ENCODE measurements around the gene TRAF3IP1. TPM values are rescaled to one million over a fixed set of nuclear protein-coding genes. Genes with fewer than 3 reads are reported as not detected.

The TRAF3IP1 gene
- total and polyA plus RNA-seq, 12 donors, result 5.5 to 18.5 (median 12.4) TPM

DNA sequence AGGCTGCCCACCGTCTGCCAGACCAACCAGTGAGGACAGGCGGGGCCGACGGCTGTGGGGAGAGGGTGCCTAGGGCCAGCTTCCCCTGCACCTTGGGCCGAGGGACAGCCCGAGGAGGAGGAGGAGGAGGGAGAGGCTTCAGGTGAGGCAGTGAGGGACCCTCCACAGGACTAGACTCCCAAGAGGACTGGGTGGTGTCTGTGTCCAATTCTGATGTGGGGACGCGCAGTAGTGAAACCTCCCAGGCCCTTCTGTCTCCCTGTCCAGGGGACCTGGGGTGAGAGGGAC, 86.6 kb downstream of the TRAF3IP1 start:
- DNase-seq, result no peak
- Histone ChIP-seq H3K4me3 (no peak overlapping the region), H3K36me3 (replicated peaks in 1 of 2) (no peaks in the 10 kb centered on the region), H3K4me1 (replicated peaks in 1 of 2) (no peaks in the 10 kb centered on the region), H3K27ac (no peak overlapping the region), H3K9me3 (replicated peaks in 1 of 3) (no peaks in the 10 kb centered on the region), H3K27me3 (no peaks in the 10 kb centered on the region)
- intact Hi-C loops (cut with DNase I), result no loop called here
- TF ChIP-seq POLR2A (IDR thresholded peaks at IDR 0.05), result no peak
- TF ChIP-seq, protein P1, sequence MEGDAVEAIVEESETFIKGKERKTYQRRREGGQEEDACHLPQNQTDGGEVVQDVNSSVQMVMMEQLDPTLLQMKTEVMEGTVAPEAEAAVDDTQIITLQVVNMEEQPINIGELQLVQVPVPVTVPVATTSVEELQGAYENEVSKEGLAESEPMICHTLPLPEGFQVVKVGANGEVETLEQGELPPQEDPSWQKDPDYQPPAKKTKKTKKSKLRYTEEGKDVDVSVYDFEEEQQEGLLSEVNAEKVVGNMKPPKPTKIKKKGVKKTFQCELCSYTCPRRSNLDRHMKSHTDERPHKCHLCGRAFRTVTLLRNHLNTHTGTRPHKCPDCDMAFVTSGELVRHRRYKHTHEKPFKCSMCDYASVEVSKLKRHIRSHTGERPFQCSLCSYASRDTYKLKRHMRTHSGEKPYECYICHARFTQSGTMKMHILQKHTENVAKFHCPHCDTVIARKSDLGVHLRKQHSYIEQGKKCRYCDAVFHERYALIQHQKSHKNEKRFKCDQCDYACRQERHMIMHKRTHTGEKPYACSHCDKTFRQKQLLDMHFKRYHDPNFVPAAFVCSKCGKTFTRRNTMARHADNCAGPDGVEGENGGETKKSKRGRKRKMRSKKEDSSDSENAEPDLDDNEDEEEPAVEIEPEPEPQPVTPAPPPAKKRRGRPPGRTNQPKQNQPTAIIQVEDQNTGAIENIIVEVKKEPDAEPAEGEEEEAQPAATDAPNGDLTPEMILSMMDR (IDR thresholded peaks at IDR 0.05), result no peak
- 76 to 88% (median 84%) methylated on average over 6 to 8 of the region's 8 CpGs for WGBS, 4 donors

DNA sequence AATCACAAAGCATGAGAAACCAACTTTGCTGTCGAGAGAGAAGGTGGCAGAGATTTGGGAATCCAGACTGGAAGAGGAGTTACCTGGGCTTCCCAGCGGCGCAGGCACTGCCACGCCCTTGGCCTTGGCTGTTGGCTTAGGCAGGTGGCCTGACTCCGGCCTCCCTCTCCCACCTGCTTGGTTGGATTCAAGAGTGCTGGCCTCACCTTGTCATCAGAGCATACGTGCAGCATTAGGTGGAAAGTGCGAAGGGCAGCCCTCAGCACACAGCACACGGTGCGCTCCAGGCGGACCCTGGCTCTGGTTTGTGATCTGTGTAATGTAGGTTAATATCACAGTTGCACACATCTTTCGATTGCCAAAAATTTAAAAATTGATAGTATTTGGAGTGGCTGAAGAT, 87.2 kb downstream of the TRAF3IP1 start:
- no peak overlapping the region for H3K4me3 ChIP-seq
- H3K27ac ChIP-seq, result no peak overlapping the region
- H3K36me3 ChIP-seq (replicated peaks in 1 of 2), result no peaks in the 10 kb centered on the region
- H3K4me1 ChIP-seq (replicated peaks in 1 of 2), result no peaks in the 10 kb centered on the region
- intact Hi-C loops (cut with DNase I), result no loop called here
- H3K27me3 ChIP-seq, result no peaks in the 10 kb centered on the region
- TF ChIP-seq, protein P1 (IDR thresholded peaks at IDR 0.05), result no peak
- TF ChIP-seq POLR2A (IDR thresholded peaks at IDR 0.05), result no peak
- DNase-seq, result no peak
- 87 to 97% (median 93%) methylated on average over 10 to 11 of the region's 11 CpGs for WGBS, 4 donors
- no peaks in the 10 kb centered on the region for H3K9me3 ChIP-seq (replicated peaks in 1 of 3)

DNA sequence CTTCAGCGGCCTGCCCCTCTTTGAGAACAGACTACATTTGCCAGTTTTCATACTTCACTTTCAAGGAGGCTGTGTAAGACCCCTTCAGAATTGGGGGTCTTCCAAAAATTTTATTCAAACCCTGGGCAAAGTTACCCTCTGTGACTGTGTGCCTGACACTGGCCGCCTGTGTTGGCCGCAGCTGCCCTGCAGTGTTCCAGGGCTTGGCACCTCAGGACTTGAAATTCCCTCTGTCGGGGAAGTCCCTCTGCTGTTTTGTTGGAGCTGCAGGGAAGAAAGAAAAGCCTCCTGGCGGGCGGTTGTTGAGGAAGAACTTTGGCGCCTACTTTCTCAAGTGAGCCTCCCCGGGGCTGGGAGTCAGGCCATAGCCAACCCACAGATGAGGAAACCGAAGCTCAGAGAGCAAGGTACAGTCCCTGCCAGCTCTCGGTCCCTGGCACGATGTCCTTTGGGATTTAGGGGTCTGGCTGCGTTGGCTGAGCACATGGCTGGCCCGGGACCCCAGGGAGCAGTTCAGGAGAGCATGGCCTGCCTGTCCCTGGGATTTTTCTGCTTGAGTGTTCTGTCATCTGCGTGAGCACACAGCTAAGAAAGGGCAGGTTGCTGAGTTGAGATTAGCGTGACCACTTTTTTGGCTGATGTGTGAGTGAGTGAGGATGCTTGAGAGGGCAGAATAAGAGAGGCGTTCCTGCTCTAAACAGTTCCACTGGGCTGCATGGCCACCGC, 88.5 kb downstream of the TRAF3IP1 start:
- H3K36me3 ChIP-seq (replicated peaks in 1 of 2), result no peaks in the 10 kb centered on the region
- H3K9me3 ChIP-seq (replicated peaks in 1 of 3), result no peaks in the 10 kb centered on the region
- intact Hi-C loops (cut with DNase I), result no loop called here
- H3K4me3 ChIP-seq, result no peak overlapping the region
- no peak for DNase-seq
- H3K4me1 ChIP-seq (replicated peaks in 1 of 2), result no peaks in the 10 kb centered on the region
- WGBS, 4 donors, result 84 to 91% (median 89%) methylated on average over 11 to 17 of the region's 17 CpGs
- H3K27ac ChIP-seq, result no peak overlapping the region
- no peaks in the 10 kb centered on the region for H3K27me3 ChIP-seq
- TF ChIP-seq POLR2A (IDR thresholded peaks at IDR 0.05), result no peak
- TF ChIP-seq, protein P1 (IDR thresholded peaks at IDR 0.05), result no peak

DNA sequence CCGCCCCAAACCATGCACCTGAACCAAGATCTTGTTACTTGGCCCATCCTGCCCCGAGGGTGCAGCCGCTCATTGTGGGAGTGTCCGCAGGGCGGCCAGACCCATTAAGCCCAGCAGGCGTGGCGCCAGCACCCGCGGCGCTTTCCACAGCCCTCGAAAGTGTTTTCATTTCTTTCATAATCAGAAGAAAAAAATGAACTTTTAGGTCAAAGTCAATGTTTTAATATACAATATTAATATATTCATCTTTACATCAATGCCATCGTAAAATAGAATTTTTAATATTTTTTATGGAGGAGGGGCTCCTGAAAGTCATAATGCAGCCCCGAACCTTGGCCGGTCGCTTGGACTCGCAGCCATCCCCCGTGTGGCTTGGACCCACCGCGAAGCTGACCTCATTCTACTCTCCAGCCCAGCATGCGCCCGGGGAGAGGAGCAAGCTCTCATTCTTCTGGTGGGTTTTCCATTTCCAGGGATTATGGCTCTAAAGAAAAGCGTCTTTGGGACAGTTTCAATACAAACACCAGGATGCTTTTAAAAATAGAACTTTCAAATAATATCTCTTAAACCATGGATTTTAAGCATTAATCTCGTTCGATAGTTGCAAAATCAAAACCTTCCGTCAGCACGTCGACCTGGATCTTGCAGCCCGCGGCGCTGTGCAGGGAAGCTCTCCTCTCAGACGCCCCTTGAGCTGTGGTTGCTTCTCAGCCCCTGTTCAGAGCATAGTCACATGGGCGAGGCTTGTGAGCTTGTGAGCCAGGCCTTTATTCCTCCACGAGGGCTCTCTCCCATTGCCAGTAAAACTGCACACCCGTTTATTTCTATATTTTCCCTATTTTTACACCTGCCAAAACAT, 89.3 kb downstream of the TRAF3IP1 start:
- H3K4me1 ChIP-seq (replicated peaks in 1 of 2), result no peaks in the 10 kb centered on the region
- H3K27ac ChIP-seq, result no peak overlapping the region
- no peaks in the 10 kb centered on the region for H3K27me3 ChIP-seq
- intact Hi-C loops (cut with DNase I), result no loop called here
- H3K9me3 ChIP-seq (replicated peaks in 1 of 3), result no peaks in the 10 kb centered on the region
- no peak overlapping the region for H3K4me3 ChIP-seq
- 81 to 89% (median 83%) methylated on average over 34 of the region's 34 CpGs for WGBS, 4 donors
- TF ChIP-seq, protein P1 (IDR thresholded peaks at IDR 0.05), result no peak
- no peak for TF ChIP-seq POLR2A (IDR thresholded peaks at IDR 0.05)
- no peaks in the 10 kb centered on the region for H3K36me3 ChIP-seq (replicated peaks in 1 of 2)
- DNase-seq, result no peak
